Measurements from ENCODE around the gene EIF3A.

EIF3A gene

DNA sequence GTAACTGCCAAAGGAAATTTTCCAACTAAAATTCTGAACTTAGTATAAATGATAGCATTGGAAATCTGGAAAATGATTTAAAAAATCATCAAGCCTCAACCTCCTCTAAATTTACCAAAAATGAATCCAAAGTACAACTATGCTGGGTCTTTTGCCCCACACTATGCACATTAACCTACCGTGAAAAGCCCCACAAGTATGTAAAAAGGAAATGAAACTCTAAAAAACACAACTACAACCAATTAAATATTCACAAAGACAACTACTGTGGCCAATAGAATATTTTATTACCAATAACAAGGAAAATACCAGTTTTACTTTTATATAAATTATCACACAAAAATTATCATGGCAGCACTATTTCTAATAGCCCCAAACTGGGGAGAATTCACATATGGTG lies 19.3 kb downstream of the EIF3A start:
- no peak overlapping the region for H3K9ac ChIP-seq (ENCODE audit: low read length)
- peaks cover 99% of the 10 kb centered on the region for H3K36me3 ChIP-seq (ENCODE audit: insufficient read depth, low read length)
- no peaks in the 10 kb centered on the region for H3K27me3 ChIP-seq (ENCODE audit: insufficient read depth, low read length)
- no peak overlapping the region for H3K4me2 ChIP-seq (ENCODE audit: low read length)
- H3K4me3 ChIP-seq (ENCODE audit: low read depth, low read length, poor library complexity, severe bottlenecking), result no peak overlapping the region
- no peaks in the 10 kb centered on the region for H3F3A ChIP-seq (ENCODE audit: insufficient read depth, low read length)
- peaks cover 2% of the 10 kb centered on the region for H4K20me1 ChIP-seq (ENCODE audit: insufficient read depth, low read length)
- H3K9me2 ChIP-seq (ENCODE audit: low read depth, low read length), result no peaks in the 10 kb centered on the region
- H2AFZ ChIP-seq (ENCODE audit: low read length), result no peak overlapping the region
- no peak overlapping the region for H3K27ac ChIP-seq (ENCODE audit: low read depth, low read length, poor library complexity, severe bottlenecking)
- 0 out of 2 replicates have a peak, but pooled peaks cover 5% of the 10 kb centered on the region for H3K79me2 ChIP-seq (ENCODE audit: insufficient read depth, low read length)
- TF ChIP-seq, protein P1, sequence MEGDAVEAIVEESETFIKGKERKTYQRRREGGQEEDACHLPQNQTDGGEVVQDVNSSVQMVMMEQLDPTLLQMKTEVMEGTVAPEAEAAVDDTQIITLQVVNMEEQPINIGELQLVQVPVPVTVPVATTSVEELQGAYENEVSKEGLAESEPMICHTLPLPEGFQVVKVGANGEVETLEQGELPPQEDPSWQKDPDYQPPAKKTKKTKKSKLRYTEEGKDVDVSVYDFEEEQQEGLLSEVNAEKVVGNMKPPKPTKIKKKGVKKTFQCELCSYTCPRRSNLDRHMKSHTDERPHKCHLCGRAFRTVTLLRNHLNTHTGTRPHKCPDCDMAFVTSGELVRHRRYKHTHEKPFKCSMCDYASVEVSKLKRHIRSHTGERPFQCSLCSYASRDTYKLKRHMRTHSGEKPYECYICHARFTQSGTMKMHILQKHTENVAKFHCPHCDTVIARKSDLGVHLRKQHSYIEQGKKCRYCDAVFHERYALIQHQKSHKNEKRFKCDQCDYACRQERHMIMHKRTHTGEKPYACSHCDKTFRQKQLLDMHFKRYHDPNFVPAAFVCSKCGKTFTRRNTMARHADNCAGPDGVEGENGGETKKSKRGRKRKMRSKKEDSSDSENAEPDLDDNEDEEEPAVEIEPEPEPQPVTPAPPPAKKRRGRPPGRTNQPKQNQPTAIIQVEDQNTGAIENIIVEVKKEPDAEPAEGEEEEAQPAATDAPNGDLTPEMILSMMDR (IDR thresholded peaks at IDR 0.05; ENCODE audit: low read length), result no peak
- no peak for TF ChIP-seq EZH2 (IDR thresholded peaks at IDR 0.05; ENCODE audit: borderline replicate concordance, low read length)
- no peaks in the 10 kb centered on the region for H3K4me1 ChIP-seq (ENCODE audit: insufficient read depth, low read length, severe bottlenecking)
- no peaks in the 10 kb centered on the region for H3K9me3 ChIP-seq (ENCODE audit: low read length)

DNA sequence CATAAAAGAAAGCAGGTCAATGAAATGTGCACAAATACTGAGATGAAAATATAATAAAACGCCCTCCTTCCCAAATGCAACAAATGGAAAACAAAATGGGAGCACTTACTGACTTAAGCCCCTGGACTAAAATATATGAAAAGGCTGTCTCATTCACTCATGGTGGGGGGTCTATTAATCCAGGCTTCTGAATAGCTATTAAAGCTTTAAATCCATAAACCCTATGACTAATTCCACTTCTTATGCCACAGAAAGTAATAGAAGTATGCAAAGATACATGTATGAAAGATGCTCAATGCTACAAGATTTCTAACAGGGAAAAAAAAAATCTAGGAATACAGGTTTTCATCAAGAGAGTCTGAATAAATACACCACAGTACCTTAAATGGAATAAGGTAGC lies 20.5 kb downstream of the EIF3A start:
- Histone ChIP-seq H3K36me3 (ENCODE audit: insufficient read depth, low read length) (peaks cover 100% of the 10 kb centered on the region), H3K79me2 (ENCODE audit: insufficient read depth, low read length) (0 out of 2 replicates have a peak, but pooled peaks cover 5% of the 10 kb centered on the region), H2AFZ (ENCODE audit: low read length) (no peak overlapping the region), H4K20me1 (ENCODE audit: insufficient read depth, low read length) (peaks cover 2% of the 10 kb centered on the region), H3K4me2 (ENCODE audit: low read length) (no peak overlapping the region), H3K27me3 (ENCODE audit: insufficient read depth, low read length) (no peaks in the 10 kb centered on the region), H3K9me3 (ENCODE audit: low read length) (no peaks in the 10 kb centered on the region), H3K9me2 (ENCODE audit: low read depth, low read length) (no peaks in the 10 kb centered on the region), H3K4me3 (ENCODE audit: low read depth, low read length, poor library complexity, severe bottlenecking) (no peak overlapping the region), H3K9ac (ENCODE audit: low read length) (no peak overlapping the region), H3K27ac (ENCODE audit: low read depth, low read length, poor library complexity, severe bottlenecking) (no peak overlapping the region), H3F3A (ENCODE audit: insufficient read depth, low read length) (no peaks in the 10 kb centered on the region), H3K4me1 (ENCODE audit: insufficient read depth, low read length, severe bottlenecking) (no peaks in the 10 kb centered on the region)
- no peak for TF ChIP-seq EZH2 (IDR thresholded peaks at IDR 0.05; ENCODE audit: borderline replicate concordance, low read length)
- TF ChIP-seq, protein P1 (IDR thresholded peaks at IDR 0.05; ENCODE audit: low read length), result no peak

DNA sequence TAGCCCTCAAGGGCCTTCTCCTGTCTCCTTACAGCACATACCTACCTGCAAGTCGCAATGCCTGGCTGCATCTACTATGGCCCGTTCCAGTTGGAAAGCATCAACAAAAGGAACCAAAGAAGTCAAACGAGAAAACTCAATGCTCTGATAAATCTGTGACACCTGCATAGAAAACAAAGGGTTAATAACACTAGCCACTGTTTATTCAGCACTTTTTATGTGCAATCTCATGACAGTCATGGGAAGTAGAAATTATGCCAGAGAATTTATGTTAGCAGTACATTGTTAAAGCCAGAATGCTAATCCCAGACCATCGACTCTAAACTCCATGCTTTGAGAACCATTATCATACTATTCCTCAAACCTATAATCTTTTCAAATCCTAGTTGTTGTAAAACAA lies 21.1 kb downstream of the EIF3A start:
- Histone ChIP-seq H3K4me2 (ENCODE audit: low read length) (no peak overlapping the region), H3K27me3 (ENCODE audit: insufficient read depth, low read length) (no peaks in the 10 kb centered on the region), H2AFZ (ENCODE audit: low read length) (no peak overlapping the region), H3K4me3 (ENCODE audit: low read depth, low read length, poor library complexity, severe bottlenecking) (no peak overlapping the region), H3K27ac (ENCODE audit: low read depth, low read length, poor library complexity, severe bottlenecking) (no peak overlapping the region), H3K4me1 (ENCODE audit: insufficient read depth, low read length, severe bottlenecking) (no peaks in the 10 kb centered on the region), H3K36me3 (ENCODE audit: insufficient read depth, low read length) (peaks cover 100% of the 10 kb centered on the region), H4K20me1 (ENCODE audit: insufficient read depth, low read length) (peaks cover 2% of the 10 kb centered on the region), H3F3A (ENCODE audit: insufficient read depth, low read length) (no peaks in the 10 kb centered on the region), H3K9me3 (ENCODE audit: low read length) (no peaks in the 10 kb centered on the region), H3K9me2 (ENCODE audit: low read depth, low read length) (no peaks in the 10 kb centered on the region), H3K9ac (ENCODE audit: low read length) (no peak overlapping the region), H3K79me2 (ENCODE audit: insufficient read depth, low read length) (0 out of 2 replicates have a peak, but pooled peaks cover 5% of the 10 kb centered on the region)
- TF ChIP-seq, protein P1 (IDR thresholded peaks at IDR 0.05; ENCODE audit: low read length), result no peak
- no peak for TF ChIP-seq EZH2 (IDR thresholded peaks at IDR 0.05; ENCODE audit: borderline replicate concordance, low read length)
